DOHH2 (cell line): ENCODE results near the gene PDE2A.

Experiments
- CTCF ChIP-seq: fragments of 200-600 bp; sonication (generic); IDR thresholded peaks from one replicate; pipeline ENCODE4 v1.5.1; 2014; ENCODE audit warnings: antibody characterized with exemption, mild to moderate bottlenecking, low read depth, low read length; ENCODE audit not compliant: poor library complexity, severe bottlenecking
- EZH2phosphoT487 ChIP-seq: fragments of 200-600 bp; sonication (generic); IDR thresholded peaks from 2 replicates; pipeline ENCODE4 v1.6.1; 2017; ENCODE audit warnings: borderline replicate concordance, mild to moderate bottlenecking, antibody characterized with exemption, low read length, moderate library complexity, mixed read lengths

GRCh38 chr11:72648384-72649136, 25.7 kb downstream of the PDE2A start:
- TF ChIP-seq CTCF: no peak
- no peak for TF ChIP-seq EZH2phosphoT487
